ENCODE results near the gene CYP27B1.

CYP27B1 gene

GRCh38 chr12:57751788-57752667 lies 14.8 kb downstream of the CYP27B1 start, which contains the start of gene CDK4:
Gene CDK4, minus strand, starts transcription at chr12:57752310. Its CDS starts 593 bp downstream, at chr12:57751717.
- DNase-seq (ENCODE audit: low read depth) = peak; percentile 97

- no peak for DNase-seq (ENCODE audit: low read depth)
Measured at GRCh38 chr12:57751432-57751787, 15.5 kb downstream of the CYP27B1 start.

GRCh38 chr12:57750561-57751431 lies 16.1 kb downstream of the CYP27B1 start:
- no peak for DNase-seq (ENCODE audit: low read depth)

GRCh38 chr12:57749061-57749460 lies 17.8 kb downstream of the CYP27B1 start:
- DNase-seq (ENCODE audit: low read depth) = no peak

GRCh38 chr12:57746025-57746424 lies 20.9 kb downstream of the CYP27B1 start:
- DNase-seq (ENCODE audit: low read depth) = no peak

- no peak for DNase-seq (ENCODE audit: low read depth)
Measured at GRCh38 chr12:57745485-57745881, 21.4 kb downstream of the CYP27B1 start.

- peak; percentile 89 for DNase-seq (ENCODE audit: low read depth)
Measured at GRCh38 chr12:57744777-57745484, 21.9 kb downstream of the CYP27B1 start, which contains the start of gene TSPAN31. Gene TSPAN31, plus strand, starts transcription at chr12:57745039. Its CDS starts 116 bp downstream, at chr12:57745155.

- peak; percentile 54 for DNase-seq (ENCODE audit: low read depth)
Measured at GRCh38 chr12:57744194-57744776, 22.6 kb downstream of the CYP27B1 start.

- DNase-seq (ENCODE audit: low read depth) = no peak
Measured at GRCh38 chr12:57743769-57744168, 23.1 kb downstream of the CYP27B1 start.

GRCh38 chr12:57741844-57742738 lies 24.8 kb downstream of the CYP27B1 start:
- peak; percentile 65 for DNase-seq (ENCODE audit: low read depth)

- DNase-seq (ENCODE audit: low read depth) = no peak
Measured at GRCh38 chr12:57741413-57741789, 25.5 kb downstream of the CYP27B1 start.

- DNase-seq (ENCODE audit: low read depth) = peak; percentile 59
Measured at GRCh38 chr12:57740656-57741412, 26.0 kb downstream of the CYP27B1 start.

- DNase-seq (ENCODE audit: low read depth) = no peak
Measured at GRCh38 chr12:57739914-57740538, 26.9 kb downstream of the CYP27B1 start.

GRCh38 chr12:57739387-57739786 lies 27.5 kb downstream of the CYP27B1 start:
- DNase-seq (ENCODE audit: low read depth) = no peak

- no peak for DNase-seq (ENCODE audit: low read depth)
Measured at GRCh38 chr12:57738661-57739237, 28.1 kb downstream of the CYP27B1 start, which contains the start of gene AGAP2. Gene AGAP2, minus strand, starts transcription at chr12:57738742. Its CDS starts 496 bp downstream, at chr12:57738246.

- no peak for DNase-seq (ENCODE audit: low read depth)
Measured at GRCh38 chr12:57737467-57738460, 29.1 kb downstream of the CYP27B1 start.

- no peak for DNase-seq (ENCODE audit: low read depth)
Measured at GRCh38 chr12:57736741-57737466, 30.0 kb downstream of the CYP27B1 start.

Data from activated T-helper 9 cell treated with anti-CD3 and anti-CD28 coated beads, Interleukin-2, amount 50 U/mL, for 16 hours (primary cell).